ENCODE data around the gene BRCA1. TPM values are rescaled to one million over a fixed set of nuclear protein-coding genes. Genes with fewer than 3 reads are reported as not detected.

BRCA1 gene
- total RNA-seq, 4 donors from 2014 or later: 2.6 to 121 (median 5.8) TPM

- H3K36me3 ChIP-seq: peaks cover 0 to 31% (median 16%) of the 10 kb centered on the region in 4 donors
- H3K9me3 ChIP-seq: no peaks in the 10 kb centered on the region
- peak; percentile 99 for DNase-seq
- H3K4me1 ChIP-seq: peaks cover 16 to 27% (median 21%) of the 10 kb centered on the region in 4 donors
- H3K27ac ChIP-seq: peak within 1 kb of the TSS; percentile 91 to 98 (median 94)
- TF ChIP-seq POLR2AphosphoS5 (IDR thresholded peaks at IDR 0.05) (peak; percentile 92 to 93 (median 92)), CTCF (IDR thresholded peaks at IDR 0.05) (peak; percentile 83 to 99 (median 91)), POLR2A (IDR thresholded peaks at IDR 0.05) (peak; percentile 91), EP300 (IDR thresholded peaks at IDR 0.05; ENCODE audit: low read depth) (peak; percentile 27)
- H3K4me3 ChIP-seq: peak within 1 kb of the TSS; percentile 62 to 91 (median 71)
- intact Hi-C loops (cut with DNase I; ENCODE audit: low total_unique reads) (no loop called here), in situ Hi-C loops (cut with MboI; ENCODE audit: low pct_ligation_motif_present in 1 of 4, low pct_unique_long_range_greater_than_20kb in 1 of 4, low sequenced_read_pairs in 3 of 4) (no loop called here)
- WGBS, 2 donors (ENCODE audit: low coverage in 1 of 2): 0 to 1% methylated on average over 1 to 41 of the region's 49 CpGs
- H3K27me3 ChIP-seq: no peaks in the 10 kb centered on the region
These were observed 126.9 kb downstream of the BRCA1 start, which contains the start of gene RPL27 for GRCh38 chr17:42997984-42998938. RPL27 (plus strand) TSS chr17:42998419; CDS start chr17:42998751, 332 bp downstream.

- DNase-seq: no peak
- peaks cover 0 to 28% (median 12%) of the 10 kb centered on the region in 4 donors for H3K36me3 ChIP-seq
- peaks cover 16 to 27% (median 21%) of the 10 kb centered on the region in 4 donors for H3K4me1 ChIP-seq
- WGBS, 2 donors (ENCODE audit: low coverage in 1 of 2): 8% methylated on average over 5 of the region's 5 CpGs; no CpG with 5 or more reads in 1 of the 2 donors
- H3K27me3 ChIP-seq: no peaks in the 10 kb centered on the region
- H3K4me3 ChIP-seq: peak overlapping the region in 2 of 4 donors; percentile 8 to 44
- intact Hi-C loops (cut with DNase I; ENCODE audit: low total_unique reads): no loop called here
- in situ Hi-C loops (cut with MboI; ENCODE audit: low pct_ligation_motif_present in 1 of 4, low pct_unique_long_range_greater_than_20kb in 1 of 4, low sequenced_read_pairs in 3 of 4): no loop called here
- H3K27ac ChIP-seq: peak overlapping the region; percentile 91 to 98 (median 94)
- TF ChIP-seq CTCF (IDR thresholded peaks at IDR 0.05): no peak
- TF ChIP-seq POLR2AphosphoS5 (IDR thresholded peaks at IDR 0.05): no peak
- no peak for TF ChIP-seq EP300 (IDR thresholded peaks at IDR 0.05; ENCODE audit: low read depth)
- no peak for TF ChIP-seq POLR2A (IDR thresholded peaks at IDR 0.05)
- H3K9me3 ChIP-seq: no peaks in the 10 kb centered on the region
These were observed 127.7 kb downstream of the BRCA1 start for GRCh38 chr17:42997390-42997983.

Small RNA genes lying within 50 kb of the gene (small RNA-seq; reads per million reads assigned to genes)
- 0 reads per million in 4 donors for gene AC060780.2
- 0 reads per million in 4 donors for gene AC060780.3
- gene AC135721.1: 0 reads per million in 4 donors

Other genes starting within 250 kb of the BRCA1 start
- under 1 TPM in 2 of 4 donors, not detected in 2; 0.32 to 0.68 TPM for gene G6PC1, start 224.6 kb downstream of the BRCA1 start, total RNA-seq
- gene AARSD1, start 160.9 kb downstream of the BRCA1 start, total RNA-seq: 10 to 100 TPM in 2 of 4 donors, 1 to 10 TPM in 2; 2.6 to 21.9 (median 9.5) TPM
- gene PTGES3L, start 145.3 kb downstream of the BRCA1 start, total RNA-seq: 1 to 10 TPM in 3 of 4 donors, not detected in 1; 3.4 to 8.3 (median 5.1) TPM
- gene RUNDC1, start 144.8 kb downstream of the BRCA1 start, total RNA-seq: 10 to 100 TPM; 18.1 to 43.8 (median 27.8) TPM
- gene RPL27, start 126.9 kb downstream of the BRCA1 start, total RNA-seq: 100 to 1,000 TPM; 243 to 836 (median 677) TPM
- 10 to 100 TPM; 11.5 to 81.1 (median 47.2) TPM for gene IFI35, start 118.6 kb downstream of the BRCA1 start, total RNA-seq
- gene VAT1, start 103.0 kb downstream of the BRCA1 start, total RNA-seq: 10 to 100 TPM; 26.2 to 94.1 (median 65.7) TPM
- gene RND2, start 100.1 kb downstream of the BRCA1 start, total RNA-seq: under 1 TPM in 2 of 4 donors, not detected in 2; 0.41 to 0.64 TPM
- gene NBR1, start 45.9 kb upstream of the BRCA1 start, total RNA-seq: 100 to 1,000 TPM in 2 of 4 donors, 10 to 100 TPM in 2; 62.5 to 156 (median 99.3) TPM
- 10 to 100 TPM in 1 of 4 donors, 1 to 10 TPM in 3; 4.1 to 24.3 (median 7.9) TPM for gene TMEM106A, start 86.5 kb upstream of the BRCA1 start, total RNA-seq
- not detected for gene CCDC200, start 103.3 kb upstream of the BRCA1 start, total RNA-seq
- gene RNU2-1, start 108.6 kb upstream of the BRCA1 start, total RNA-seq: not detected

Data from transverse colon (tissue), 4 donors.